ENCODE measurements around the gene RXRB. TPM values are rescaled to one million over a fixed set of nuclear protein-coding genes. Genes with fewer than 3 reads are reported as not detected.

The RXRB gene
- total RNA-seq, 1 donor from 2014 or later = 46.5 TPM

DNA sequence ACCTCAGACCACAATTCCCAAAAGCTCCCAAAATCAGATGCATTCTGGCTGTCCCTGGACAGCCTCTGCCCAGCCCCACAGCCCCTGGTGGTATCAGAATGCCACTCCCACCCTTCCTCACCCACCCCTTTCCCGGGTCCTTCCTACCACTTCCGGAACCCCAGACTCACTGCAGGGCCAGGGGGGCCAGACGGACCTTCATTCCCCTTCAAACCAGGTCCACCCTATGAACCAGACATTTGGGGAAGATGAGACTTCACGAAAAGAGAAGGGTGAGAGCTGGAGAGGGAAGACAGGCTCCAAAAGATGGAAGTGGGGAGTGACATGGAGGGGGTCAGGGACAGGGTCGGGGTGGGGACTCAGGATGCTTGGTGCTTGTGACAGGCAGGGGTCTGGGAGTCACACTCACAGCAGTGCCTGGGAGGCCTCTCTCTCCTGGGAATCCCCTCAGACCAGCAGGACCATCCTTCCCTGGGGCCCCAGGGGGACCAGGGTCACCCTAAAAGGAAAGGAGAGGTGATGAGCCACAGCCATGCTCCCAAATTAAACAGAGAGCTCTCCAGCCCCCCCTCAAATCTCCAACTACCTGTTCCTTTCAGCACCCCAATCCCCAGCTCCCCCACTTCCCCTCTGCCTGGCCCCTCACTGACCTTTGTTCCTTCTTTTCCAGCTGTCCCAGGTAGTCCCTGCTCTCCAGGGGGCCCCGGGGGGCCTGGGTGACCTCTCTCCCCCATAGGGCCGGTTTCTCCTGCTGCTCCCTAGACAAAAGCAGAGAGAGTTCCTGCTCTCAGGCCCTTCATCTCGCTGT, 28.4 kb downstream of the RXRB start:
- Mint-ChIP-seq H3K4me3 (ENCODE audit: unreplicated experiment) (no peak overlapping the region), H3K27ac (ENCODE audit: unreplicated experiment) (no peak overlapping the region), H3K27me3 (ENCODE audit: low read depth) (no peaks in the 10 kb centered on the region), H3K4me1 (ENCODE audit: low read depth) (no peaks in the 10 kb centered on the region), H3K36me3 (ENCODE audit: low read depth) (no peaks in the 10 kb centered on the region), H3K9me3 (ENCODE audit: low read depth) (no peaks in the 10 kb centered on the region)
- TF ChIP-seq, protein P1, sequence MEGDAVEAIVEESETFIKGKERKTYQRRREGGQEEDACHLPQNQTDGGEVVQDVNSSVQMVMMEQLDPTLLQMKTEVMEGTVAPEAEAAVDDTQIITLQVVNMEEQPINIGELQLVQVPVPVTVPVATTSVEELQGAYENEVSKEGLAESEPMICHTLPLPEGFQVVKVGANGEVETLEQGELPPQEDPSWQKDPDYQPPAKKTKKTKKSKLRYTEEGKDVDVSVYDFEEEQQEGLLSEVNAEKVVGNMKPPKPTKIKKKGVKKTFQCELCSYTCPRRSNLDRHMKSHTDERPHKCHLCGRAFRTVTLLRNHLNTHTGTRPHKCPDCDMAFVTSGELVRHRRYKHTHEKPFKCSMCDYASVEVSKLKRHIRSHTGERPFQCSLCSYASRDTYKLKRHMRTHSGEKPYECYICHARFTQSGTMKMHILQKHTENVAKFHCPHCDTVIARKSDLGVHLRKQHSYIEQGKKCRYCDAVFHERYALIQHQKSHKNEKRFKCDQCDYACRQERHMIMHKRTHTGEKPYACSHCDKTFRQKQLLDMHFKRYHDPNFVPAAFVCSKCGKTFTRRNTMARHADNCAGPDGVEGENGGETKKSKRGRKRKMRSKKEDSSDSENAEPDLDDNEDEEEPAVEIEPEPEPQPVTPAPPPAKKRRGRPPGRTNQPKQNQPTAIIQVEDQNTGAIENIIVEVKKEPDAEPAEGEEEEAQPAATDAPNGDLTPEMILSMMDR (IDR thresholded peaks at IDR 0.05) = no peak
- DNase-seq (ENCODE audit: low spot score) = peak; percentile 51

DNA sequence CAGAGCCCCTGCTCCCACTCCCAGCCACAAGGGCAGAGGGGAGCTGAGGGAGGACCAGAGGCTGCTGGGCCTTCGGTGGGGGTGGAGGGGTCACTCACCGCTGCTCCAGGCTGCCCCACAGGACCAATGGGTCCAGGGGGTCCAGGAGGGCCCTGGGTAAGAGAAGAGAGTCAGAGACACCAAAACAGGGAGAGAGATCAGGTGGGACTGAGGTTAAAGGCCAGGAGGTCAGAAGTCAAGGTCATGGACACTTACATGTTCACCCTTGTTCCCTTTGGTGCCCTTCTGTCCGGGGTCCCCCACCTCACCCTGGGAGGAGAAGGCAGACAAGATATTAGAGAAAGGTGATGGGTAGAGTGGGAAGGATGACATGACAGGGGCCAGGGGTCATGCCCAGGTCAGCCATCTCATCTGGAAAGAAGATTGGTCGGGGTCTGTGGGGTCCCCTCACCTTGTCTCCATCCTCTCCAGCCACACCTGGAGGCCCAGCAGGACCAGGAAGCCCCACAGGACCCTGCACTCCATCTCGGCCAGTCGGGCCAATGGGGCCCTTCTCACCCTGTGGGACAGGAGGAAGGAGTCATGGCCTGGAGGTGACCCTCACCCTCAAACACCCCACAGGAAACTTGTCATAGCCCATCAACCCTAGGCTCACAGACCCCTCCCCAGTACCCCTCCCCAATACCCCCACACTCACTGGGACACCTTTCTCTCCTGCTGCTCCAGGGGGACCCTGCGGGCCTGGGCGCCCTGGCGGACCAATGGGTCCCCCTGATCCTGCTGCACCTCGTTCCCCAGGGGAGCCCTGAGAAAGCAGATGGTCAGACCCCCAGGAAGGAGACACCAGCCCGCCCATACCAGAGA, 29.2 kb downstream of the RXRB start:
- Mint-ChIP-seq H3K36me3 (ENCODE audit: low read depth) (no peaks in the 10 kb centered on the region), H3K9me3 (ENCODE audit: low read depth) (no peaks in the 10 kb centered on the region), H3K27me3 (ENCODE audit: low read depth) (no peaks in the 10 kb centered on the region), H3K4me3 (ENCODE audit: unreplicated experiment) (no peak overlapping the region), H3K27ac (ENCODE audit: unreplicated experiment) (no peak overlapping the region), H3K4me1 (ENCODE audit: low read depth) (no peaks in the 10 kb centered on the region)
- DNase-seq (ENCODE audit: low spot score) = peak; percentile 55
- TF ChIP-seq, protein P1 (IDR thresholded peaks at IDR 0.05) = no peak

DNA sequence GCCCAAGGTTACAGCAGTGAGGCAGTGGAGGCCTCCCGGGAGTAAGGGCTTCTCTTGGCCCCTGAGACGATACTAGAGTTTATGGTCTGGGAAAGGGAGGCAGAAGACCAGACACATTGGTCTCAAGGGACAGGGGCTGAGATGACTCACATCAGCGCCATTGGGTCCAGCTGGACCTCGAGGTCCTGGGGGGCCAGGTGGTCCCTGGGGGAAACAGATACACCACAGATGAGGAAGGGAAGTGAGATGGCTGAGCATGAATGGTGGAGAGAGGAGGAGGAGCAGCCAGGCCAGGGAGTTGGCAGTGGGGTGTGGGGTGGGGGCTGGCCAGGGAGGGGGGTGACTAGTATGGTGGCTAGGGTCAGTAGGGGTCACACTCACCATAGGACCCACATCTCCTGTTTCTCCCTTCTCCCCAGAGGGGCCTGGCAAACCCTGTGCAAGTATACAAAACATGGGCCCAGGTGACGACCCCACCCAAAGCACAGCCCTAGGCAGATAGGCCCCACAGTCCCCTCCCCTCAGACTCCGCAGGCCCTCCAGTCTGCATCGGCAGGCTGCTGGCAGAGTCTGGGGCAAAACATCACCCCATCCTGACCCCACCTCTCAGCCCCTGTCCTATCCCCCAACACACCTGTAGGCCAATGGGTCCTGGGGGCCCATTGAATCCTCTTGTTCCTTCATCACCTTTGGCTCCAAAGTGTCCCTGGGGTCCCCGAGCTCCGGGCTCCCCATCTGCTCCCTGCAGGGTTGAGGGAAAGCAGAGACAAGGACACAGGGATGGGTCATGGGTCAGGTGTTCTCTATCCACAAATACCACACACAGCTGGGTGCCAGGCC, 30.1 kb downstream of the RXRB start:
- DNase-seq (ENCODE audit: low spot score) = peak; percentile 65
- Mint-ChIP-seq H3K36me3 (ENCODE audit: low read depth) (no peaks in the 10 kb centered on the region), H3K27ac (ENCODE audit: unreplicated experiment) (no peak overlapping the region), H3K4me1 (ENCODE audit: low read depth) (no peaks in the 10 kb centered on the region), H3K9me3 (ENCODE audit: low read depth) (no peaks in the 10 kb centered on the region), H3K4me3 (ENCODE audit: unreplicated experiment) (no peak overlapping the region), H3K27me3 (ENCODE audit: low read depth) (no peaks in the 10 kb centered on the region)
- TF ChIP-seq, protein P1 (IDR thresholded peaks at IDR 0.05) = no peak

DNA sequence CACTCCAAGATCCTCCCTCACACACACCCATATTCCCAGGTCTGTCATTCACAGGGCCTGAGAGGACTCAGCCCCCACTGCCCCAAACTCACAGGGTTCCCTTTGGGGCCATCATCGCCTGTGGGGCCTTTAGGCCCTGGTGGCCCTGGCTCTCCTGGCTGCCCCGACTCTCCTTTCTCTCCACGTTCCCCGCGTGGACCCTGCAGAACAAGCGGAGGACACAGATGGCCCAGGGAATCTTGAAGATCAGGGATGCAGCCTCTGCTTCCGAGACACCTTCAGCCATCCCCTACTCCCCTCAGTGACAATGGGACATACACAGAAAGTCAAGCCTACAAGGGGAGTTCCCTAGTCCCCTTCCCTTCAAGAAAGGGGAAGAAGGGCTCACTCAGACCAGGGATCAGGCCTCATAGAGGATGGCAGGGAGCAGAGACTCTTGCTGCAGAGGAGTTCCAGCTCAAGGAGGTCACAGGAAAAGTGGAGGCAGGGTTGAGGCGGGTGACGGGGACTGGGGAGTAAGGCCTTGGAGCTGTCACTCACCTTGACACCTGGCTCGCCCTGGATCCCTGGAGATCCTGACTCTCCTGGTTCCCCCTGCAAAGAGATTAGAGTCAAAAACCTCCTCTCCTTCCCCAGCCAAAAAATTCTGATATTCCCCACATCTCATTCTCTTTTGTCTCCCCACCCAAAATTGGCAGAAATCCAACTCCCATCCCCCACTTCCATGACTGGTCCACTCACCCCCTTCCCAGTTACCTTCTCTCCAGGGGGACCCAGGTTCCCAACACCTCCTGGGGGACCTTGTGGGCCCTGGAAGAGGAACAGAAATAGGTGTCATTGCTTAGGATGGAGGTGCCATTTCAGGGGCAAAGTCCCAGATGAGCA, 30.9 kb downstream of the RXRB start:
- H3K4me3 Mint-ChIP-seq (ENCODE audit: unreplicated experiment) = no peak overlapping the region
- no peaks in the 10 kb centered on the region for H3K9me3 Mint-ChIP-seq (ENCODE audit: low read depth)
- no peak overlapping the region for H3K27ac Mint-ChIP-seq (ENCODE audit: unreplicated experiment)
- H3K36me3 Mint-ChIP-seq (ENCODE audit: low read depth) = no peaks in the 10 kb centered on the region
- peak; percentile 57 for DNase-seq (ENCODE audit: low spot score)
- TF ChIP-seq, protein P1 (IDR thresholded peaks at IDR 0.05) = no peak
- H3K27me3 Mint-ChIP-seq (ENCODE audit: low read depth) = no peaks in the 10 kb centered on the region
- H3K4me1 Mint-ChIP-seq (ENCODE audit: low read depth) = no peaks in the 10 kb centered on the region
